Islet of Langerhans (tissue), 1 donor: ENCODE data around the gene VGF.
"Not testable (repeated sequence)": the region's sequence is repeated elsewhere in the genome, so short reads cannot be mapped to it uniquely, and the experiment has no call there.

Source experiments
- FAIRE-seq: peaks from one replicate; lab custom pipeline; 2011; peaks lifted over from hg19 to GRCh38; lab: Jason Lieb, UNC

The VGF gene

DNA sequence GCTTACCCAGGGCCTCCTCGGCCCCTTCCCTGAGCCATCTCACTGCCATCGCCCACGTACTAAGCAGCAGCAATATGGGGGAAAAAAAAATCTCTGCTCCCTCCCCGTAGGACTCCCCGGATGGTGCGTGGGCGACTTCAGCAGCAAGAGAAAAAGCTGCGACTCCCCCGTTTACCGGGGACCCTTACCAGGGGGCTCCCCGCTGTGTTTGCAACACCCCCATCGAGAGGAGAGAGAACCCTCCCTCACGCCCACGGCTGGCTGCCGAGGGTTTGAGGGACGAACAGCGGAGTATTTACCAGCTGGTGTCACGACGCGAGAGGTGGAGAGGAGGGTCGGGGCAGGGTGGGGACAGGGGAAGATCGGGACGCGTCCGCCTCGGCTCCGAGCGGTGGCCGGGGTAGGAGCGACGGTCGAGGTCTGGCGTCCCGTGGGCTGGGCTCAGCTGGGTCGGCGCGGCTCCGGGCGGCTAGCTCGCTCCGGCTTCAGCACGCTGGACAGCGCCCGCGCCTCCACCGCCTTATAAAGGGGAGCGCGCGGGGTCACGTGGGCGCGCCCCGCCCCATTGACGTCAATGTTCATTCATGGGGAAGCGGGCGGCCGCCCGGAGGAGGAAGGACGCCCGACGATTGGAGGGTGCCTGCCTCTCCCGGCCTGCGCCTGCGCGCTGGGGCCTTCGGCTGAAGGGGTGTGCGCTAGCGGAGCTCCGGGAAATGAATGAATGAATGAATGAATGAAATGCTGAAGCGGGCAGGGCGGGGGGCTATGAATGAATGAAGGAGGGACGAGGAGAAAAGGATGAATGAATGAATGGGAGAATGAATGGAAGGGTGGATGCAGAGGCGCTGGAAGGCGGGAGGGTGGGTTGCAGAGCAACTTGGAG lies at the start of gene VGF:
Gene VGF, minus strand, starts transcription at position 495 of the 883 bp plus-strand sequence. CDS start 726 bp downstream, outside the sequence.
- FAIRE-seq: no peak

DNA sequence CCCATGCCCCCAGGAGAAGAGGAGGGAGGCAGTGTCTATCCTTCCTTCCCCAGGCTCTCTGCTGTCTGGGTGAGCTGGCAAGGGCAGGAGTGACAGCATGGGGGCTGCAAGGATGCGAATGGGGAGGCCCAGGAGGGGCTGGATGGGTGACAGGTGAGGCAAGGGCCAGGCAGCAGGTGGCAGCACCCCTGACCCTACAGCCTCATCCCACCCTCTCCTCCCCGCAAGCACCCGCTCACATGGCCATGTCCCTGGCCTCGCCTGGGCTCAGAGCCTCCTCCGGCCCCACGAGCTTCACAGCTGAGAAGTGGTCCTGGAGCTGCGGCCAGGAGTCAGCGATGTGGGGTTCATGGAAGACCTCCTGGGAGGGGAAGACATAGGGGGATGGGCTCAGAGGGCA lies 46.6 kb upstream of the VGF start:
- no peak for FAIRE-seq

DNA sequence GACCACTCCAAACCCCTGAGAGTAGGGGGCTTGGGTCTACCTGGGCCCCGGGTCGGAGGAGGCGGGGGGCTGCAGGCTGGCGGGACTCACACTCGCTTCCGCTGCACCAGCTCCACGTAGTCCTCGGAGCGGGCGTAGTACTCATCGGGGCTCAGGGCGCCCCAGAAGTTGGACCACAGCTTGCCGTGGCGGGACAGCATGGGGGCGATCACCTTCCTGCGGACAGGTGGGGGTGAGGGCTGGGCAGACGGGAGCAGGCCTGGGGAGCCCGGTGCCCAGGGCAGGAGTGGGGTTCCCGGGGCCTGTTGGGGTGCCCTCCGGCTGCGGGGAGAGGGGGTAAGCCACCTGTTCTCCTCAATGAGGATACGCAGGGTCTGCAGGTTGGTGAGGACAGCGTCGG lies 46.1 kb upstream of the VGF start:
- FAIRE-seq: no peak

GRCh38 chr7:101210143-101210542 lies 44.8 kb upstream of the VGF start:
- FAIRE-seq: no peak

GRCh38 chr7:101208794-101209193 lies 43.4 kb upstream of the VGF start:
- no peak for FAIRE-seq

DNA sequence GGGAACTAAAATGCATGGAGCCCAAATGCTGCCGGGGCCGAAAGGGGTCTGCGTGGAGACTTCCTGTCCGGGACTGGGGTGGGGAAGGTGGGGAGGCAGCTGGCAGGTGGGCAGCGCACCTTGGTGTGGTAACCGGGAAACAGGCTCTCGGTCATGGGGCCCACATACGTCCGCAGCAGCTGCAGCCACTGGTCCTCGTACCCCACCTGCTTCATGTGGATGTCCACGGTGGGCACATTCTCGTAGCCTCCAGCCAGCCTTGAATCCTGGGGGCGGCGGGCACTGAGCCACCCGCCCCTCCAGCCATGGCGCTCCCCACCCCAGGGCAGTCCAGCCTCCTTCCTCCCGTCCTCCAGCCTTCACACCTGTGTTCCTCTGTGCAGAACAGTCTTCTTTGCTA lies 42.1 kb upstream of the VGF start:
- no peak for FAIRE-seq

GRCh38 chr7:101206665-101207042 lies 41.3 kb upstream of the VGF start:
- no peak for FAIRE-seq

- FAIRE-seq: no peak
Observed at GRCh38 chr7:101205901-101206664, 40.7 kb upstream of the VGF start.

- not testable (repeated sequence) for FAIRE-seq
Observed at GRCh38 chr7:101203740-101204738, 38.7 kb upstream of the VGF start.

DNA sequence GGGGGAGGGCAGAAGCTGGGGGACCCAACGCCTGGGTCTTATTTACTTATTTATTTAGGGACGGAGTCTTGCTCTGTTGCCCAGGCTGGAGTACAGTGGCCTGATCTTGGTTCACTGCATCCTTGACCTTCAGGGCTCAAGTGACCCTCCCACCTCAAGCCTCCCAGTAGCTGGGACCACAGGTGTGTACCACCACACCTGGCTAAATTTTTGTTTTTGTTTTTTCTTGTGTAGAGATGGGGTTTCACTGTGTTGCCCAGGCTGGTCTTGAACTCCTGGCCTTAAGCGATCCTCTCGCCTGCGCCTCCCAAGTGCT lies 37.2 kb upstream of the VGF start:
- no peak for FAIRE-seq

- FAIRE-seq: no peak
Observed at GRCh38 chr7:101201695-101202602, 36.6 kb upstream of the VGF start.

- no peak for FAIRE-seq
Observed at GRCh38 chr7:101200862-101201599, 35.7 kb upstream of the VGF start, which contains the start of gene MOGAT3. Gene MOGAT3 (minus strand): TSS chr7:101201036. CDS start chr7:101200854, 182 bp downstream.

- FAIRE-seq: no peak
Observed at GRCh38 chr7:101200504-101200861, 35.1 kb upstream of the VGF start.

DNA sequence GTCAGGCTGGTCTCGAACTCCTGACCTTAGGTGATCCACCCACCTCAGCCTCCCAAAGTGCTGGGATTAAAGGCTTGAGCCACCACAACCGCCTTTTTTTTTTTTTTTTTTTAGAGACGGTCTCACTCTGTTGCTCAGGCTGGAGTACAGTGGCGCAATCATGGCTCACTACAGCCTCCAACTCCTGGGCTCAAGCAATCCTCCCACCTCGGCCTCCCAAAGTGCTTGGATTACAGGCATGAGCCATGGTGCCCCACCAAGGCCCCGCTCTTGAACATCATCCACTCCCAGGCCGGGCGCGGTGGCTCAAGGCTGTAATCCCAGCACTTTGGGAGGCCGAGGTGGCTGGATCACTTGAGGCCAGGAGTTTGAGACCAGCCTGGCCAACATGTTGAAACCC lies 34.2 kb upstream of the VGF start:
- FAIRE-seq: not testable (repeated sequence)

DNA sequence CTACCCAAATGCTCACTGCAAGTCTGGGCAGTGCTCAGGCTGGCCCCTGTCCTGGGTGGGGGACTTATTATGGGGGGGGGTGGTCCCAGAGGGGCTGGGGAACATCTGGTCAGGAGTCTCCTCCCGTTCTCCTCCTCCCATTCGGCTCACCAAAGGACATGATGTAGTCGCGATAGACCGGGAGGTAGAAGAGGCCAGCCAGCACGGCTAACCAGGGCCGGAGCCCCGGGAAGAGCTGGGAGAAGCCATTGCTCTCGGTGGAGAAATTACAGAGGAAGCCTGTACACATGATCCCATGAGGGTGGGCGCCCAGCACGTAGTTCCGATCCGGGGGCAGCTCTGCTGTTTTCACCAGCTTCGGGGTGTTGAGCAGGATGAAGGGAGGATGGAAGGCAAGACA lies 33.1 kb upstream of the VGF start:
- FAIRE-seq: no peak

GRCh38 chr7:101197991-101198390 lies 32.6 kb upstream of the VGF start:
- no peak for FAIRE-seq

GRCh38 chr7:101195884-101196283 lies 30.5 kb upstream of the VGF start:
- no peak for FAIRE-seq

- FAIRE-seq: no peak
Observed at GRCh38 chr7:101189109-101189508, 23.7 kb upstream of the VGF start.

DNA sequence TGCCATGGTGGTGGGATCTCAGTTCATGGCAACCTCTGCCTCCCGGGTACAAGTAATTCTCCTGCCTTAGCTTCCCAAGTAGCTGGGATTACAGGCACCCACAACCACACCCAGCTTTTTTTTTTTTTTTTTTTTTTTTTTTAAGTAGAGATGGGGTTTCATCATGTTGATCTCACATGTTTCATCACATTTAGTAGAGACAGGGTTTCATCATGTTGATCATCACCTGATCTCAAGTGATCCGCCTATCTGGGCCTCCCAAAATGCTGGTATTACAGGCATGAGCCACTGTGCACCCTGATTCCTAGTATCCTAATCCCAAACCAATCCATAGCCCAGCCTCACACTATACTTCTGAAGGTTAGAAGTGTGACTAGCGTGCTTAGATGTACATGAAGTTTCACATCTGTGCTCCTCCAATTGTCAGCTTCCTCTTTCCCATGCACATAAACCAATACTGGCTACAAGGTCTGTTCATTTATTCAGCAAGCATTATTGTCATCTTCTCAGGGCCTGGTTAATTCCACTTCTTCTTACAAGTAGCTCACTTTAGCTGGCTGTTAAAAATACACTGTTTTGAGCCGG lies 21.6 kb upstream of the VGF start:
- no peak for FAIRE-seq

GRCh38 chr7:101186194-101186593 lies 20.8 kb upstream of the VGF start:
- FAIRE-seq: no peak
